Measurements from ENCODE around the gene ADGRB3.

Gene ADGRB3

DNA sequence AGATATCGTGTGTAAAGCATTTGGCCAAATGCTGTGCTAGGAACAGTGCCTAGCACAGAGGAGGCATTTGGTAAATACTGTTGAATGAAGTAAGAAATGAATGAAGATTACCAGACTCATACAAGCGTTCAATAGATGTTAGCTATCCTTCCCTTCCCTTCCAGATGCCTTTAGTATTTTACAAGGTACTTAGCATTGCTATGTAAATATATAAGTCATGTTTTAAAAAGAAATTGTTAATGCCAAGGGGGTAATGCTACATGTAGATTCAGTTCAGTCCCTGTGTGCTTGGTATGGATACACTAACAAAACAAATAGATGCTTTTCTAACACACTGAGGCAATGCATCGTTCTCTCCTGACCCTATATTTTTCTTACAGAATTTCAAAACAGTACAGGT lies 407.2 kb downstream of the ADGRB3 start:
- DNase-seq (ENCODE audit: low spot score), result no peak
- TF ChIP-seq, protein P1, sequence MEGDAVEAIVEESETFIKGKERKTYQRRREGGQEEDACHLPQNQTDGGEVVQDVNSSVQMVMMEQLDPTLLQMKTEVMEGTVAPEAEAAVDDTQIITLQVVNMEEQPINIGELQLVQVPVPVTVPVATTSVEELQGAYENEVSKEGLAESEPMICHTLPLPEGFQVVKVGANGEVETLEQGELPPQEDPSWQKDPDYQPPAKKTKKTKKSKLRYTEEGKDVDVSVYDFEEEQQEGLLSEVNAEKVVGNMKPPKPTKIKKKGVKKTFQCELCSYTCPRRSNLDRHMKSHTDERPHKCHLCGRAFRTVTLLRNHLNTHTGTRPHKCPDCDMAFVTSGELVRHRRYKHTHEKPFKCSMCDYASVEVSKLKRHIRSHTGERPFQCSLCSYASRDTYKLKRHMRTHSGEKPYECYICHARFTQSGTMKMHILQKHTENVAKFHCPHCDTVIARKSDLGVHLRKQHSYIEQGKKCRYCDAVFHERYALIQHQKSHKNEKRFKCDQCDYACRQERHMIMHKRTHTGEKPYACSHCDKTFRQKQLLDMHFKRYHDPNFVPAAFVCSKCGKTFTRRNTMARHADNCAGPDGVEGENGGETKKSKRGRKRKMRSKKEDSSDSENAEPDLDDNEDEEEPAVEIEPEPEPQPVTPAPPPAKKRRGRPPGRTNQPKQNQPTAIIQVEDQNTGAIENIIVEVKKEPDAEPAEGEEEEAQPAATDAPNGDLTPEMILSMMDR (IDR thresholded peaks at IDR 0.05; ENCODE audit: borderline replicate concordance, control extremely low read depth, extremely low read depth, insufficient read depth, missing control alignments), result no peak
- in situ Hi-C loops (cut with MboI; ENCODE audit: low sequenced_read_pairs, unreplicated experiment), result no loop called here

DNA sequence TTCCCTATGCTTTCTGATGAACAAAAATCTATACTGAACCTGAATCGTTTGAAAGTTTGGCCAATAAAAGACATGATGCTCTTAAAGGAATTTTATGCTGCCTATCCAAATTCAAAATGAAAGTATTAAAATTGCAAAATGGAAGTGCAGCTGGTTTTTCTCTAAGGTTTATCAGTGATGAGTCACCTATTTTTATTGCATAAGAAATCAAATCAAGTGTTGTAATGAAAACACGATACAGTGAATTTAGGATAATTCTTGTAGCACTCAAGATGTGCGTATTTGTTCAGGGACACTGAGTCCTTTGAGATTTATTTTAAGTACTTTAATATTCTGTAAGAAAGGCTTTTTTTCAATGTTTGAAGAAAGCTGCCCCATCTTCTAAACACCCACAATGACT lies 409.5 kb downstream of the ADGRB3 start:
- DNase-seq (ENCODE audit: low spot score), result no peak
- in situ Hi-C loops (cut with MboI; ENCODE audit: low sequenced_read_pairs, unreplicated experiment), result no loop called here
- TF ChIP-seq, protein P1 (IDR thresholded peaks at IDR 0.05; ENCODE audit: borderline replicate concordance, control extremely low read depth, extremely low read depth, insufficient read depth, missing control alignments), result no peak

DNA sequence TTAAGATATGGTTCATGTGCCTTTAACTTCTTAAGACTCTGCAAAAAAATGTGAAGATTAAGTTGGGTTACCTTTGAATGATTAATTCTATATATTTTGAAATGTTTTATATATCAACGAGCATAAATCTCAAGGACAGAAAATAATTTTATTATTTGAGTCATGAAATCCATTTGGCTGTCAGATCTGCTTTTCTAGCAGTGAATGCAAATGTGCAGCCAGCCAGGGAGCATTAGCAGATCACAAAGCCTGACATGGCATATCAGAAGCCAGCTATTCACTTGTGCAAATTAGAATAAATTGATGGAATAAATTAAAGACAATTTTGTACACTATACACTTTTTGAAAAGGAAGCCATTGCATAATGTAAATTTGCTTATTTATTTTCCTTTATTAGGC lies 424.3 kb downstream of the ADGRB3 start:
- in situ Hi-C loops (cut with MboI; ENCODE audit: low sequenced_read_pairs, unreplicated experiment), result no loop called here
- DNase-seq (ENCODE audit: low spot score), result no peak
- TF ChIP-seq, protein P1 (IDR thresholded peaks at IDR 0.05; ENCODE audit: borderline replicate concordance, control extremely low read depth, extremely low read depth, insufficient read depth, missing control alignments), result no peak

DNA sequence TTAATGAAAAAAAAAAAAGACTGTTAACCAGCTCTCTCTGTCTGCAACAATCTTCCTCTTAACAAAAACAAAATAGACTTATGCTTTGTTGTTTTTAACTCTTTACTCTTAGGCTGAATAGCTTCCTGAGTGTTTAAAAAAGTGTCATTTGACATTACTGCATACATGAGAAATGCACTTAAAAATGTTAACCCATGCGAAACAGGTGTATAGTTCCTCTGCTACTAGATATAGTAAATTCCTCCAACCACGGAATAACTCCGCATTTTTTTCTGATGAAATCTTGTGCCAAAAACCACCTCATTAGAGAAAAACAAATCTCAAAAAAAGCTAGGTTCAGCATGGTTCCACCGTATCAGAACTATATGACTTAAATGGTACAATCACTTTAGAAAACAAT lies 426.0 kb downstream of the ADGRB3 start:
- DNase-seq (ENCODE audit: low spot score), result no peak
- TF ChIP-seq, protein P1 (IDR thresholded peaks at IDR 0.05; ENCODE audit: borderline replicate concordance, control extremely low read depth, extremely low read depth, insufficient read depth, missing control alignments), result no peak

DNA sequence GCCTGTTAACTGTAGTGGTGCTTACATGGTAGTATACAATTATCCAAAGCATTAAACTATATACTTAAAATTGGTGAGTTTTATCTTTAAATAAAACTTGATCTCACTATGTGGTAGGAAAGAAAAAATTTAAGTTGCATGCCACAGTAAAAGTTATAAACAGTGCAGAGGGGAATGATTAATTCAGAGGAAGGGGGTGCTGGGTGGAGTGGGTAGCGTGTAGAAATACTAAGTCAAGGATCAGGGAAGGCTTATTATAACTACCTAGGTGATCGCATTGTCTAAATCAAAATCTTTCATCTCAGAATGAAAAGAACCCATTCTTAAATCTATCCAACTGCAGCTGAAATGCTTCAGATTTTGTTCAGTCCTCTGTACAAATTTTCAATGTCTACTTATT lies 428.3 kb downstream of the ADGRB3 start:
- in situ Hi-C loops (cut with MboI; ENCODE audit: low sequenced_read_pairs, unreplicated experiment), result no loop called here
- DNase-seq (ENCODE audit: low spot score), result no peak
- TF ChIP-seq, protein P1 (IDR thresholded peaks at IDR 0.05; ENCODE audit: borderline replicate concordance, control extremely low read depth, extremely low read depth, insufficient read depth, missing control alignments), result no peak

More for the DNA sequence above, 426.0 kb downstream of the ADGRB3 start:
- in situ Hi-C loops (cut with MboI; ENCODE audit: low sequenced_read_pairs, unreplicated experiment), result no loop called here

DNA sequence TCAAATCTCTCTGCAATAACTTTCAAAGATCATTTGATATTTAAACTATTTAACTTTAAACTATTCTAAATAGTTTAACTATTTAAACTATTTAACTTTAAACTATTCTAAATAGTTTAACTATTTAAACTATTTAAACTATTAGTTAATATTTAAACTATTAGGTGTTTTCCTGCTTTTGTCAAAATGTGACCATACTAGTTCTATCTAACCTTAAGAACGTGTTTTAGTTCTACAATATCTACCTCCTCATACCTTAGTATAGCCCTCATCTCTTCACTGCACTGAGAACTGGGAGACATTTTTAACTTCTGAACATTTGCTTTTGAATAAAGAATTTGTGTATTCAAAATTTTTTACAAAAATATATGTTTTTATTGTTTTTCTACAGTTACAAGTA lies 429.1 kb downstream of the ADGRB3 start:
- no peak for DNase-seq (ENCODE audit: low spot score)
- TF ChIP-seq, protein P1 (IDR thresholded peaks at IDR 0.05; ENCODE audit: borderline replicate concordance, control extremely low read depth, extremely low read depth, insufficient read depth, missing control alignments), result no peak
- in situ Hi-C loops (cut with MboI; ENCODE audit: low sequenced_read_pairs, unreplicated experiment), result no loop called here

DNA sequence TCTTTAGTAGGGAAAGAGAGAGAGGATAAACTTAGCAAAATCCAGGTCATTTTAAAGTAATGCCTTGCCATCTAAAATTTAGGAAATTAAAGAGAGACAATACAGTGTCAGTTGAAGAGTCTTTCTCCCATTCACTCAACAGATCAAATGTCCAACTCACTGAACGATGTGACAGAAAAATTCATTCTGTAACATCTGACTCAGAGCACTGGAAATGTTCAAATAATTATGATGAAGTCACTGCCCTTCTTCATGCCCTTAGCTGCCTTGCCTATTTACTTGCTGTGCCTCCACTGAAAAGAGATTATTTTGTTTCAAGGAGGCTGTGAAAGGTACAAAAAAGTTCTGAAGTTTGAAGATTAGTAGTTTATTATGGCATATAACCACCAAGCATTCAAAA lies 434.8 kb downstream of the ADGRB3 start:
- in situ Hi-C loops (cut with MboI; ENCODE audit: low sequenced_read_pairs, unreplicated experiment), result no loop called here
- TF ChIP-seq, protein P1 (IDR thresholded peaks at IDR 0.05; ENCODE audit: borderline replicate concordance, control extremely low read depth, extremely low read depth, insufficient read depth, missing control alignments), result no peak
- no peak for DNase-seq (ENCODE audit: low spot score)

Measured in GM13976 (cell line).